Measurements from ENCODE around the gene APPL2.

DNA sequence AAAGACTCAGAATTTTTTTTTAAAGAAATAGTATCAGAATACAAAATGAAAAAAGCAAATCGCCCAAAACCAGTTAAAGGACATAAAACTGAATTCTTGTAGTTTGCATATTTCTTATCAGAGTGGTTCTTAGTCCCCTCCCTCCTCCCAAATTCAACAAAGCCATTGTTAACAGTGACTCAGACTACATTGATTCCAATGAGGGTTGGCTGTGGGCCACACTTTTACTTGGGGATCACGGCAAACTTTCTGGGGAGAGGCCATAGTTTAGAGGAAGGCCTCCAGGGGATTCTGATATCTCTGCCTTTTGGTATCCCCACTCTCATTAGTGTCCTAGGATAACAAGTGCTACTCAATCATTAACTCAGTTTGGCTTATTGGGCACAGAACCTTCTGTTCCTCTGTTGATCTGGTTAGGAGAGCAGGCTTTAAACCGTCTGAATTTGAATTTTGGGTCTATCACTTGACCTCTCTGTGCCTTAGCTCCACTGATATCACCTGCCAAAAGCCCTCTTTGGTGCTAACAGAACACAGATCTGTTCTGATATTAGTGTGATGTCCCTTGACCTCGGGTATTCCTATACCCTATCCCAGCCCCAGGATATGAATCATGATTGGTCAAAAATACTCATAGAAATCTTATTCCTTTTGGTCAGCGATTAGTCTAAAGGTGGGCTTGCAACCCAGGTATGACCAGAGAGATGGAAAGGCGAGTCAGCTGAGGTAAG lies 45.2 kb upstream of the APPL2 start:
- TF ChIP-seq, protein P1, sequence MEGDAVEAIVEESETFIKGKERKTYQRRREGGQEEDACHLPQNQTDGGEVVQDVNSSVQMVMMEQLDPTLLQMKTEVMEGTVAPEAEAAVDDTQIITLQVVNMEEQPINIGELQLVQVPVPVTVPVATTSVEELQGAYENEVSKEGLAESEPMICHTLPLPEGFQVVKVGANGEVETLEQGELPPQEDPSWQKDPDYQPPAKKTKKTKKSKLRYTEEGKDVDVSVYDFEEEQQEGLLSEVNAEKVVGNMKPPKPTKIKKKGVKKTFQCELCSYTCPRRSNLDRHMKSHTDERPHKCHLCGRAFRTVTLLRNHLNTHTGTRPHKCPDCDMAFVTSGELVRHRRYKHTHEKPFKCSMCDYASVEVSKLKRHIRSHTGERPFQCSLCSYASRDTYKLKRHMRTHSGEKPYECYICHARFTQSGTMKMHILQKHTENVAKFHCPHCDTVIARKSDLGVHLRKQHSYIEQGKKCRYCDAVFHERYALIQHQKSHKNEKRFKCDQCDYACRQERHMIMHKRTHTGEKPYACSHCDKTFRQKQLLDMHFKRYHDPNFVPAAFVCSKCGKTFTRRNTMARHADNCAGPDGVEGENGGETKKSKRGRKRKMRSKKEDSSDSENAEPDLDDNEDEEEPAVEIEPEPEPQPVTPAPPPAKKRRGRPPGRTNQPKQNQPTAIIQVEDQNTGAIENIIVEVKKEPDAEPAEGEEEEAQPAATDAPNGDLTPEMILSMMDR (IDR thresholded peaks at IDR 0.05; ENCODE audit: low read length), result no peak
- TF ChIP-seq EZH2 (IDR thresholded peaks at IDR 0.05; ENCODE audit: borderline replicate concordance, low read length), result no peak

All from OCI-LY1 (cell line).